IMR-90 (cell line): Measurements from ENCODE around the gene AP5B1. TPM values are rescaled to one million over a fixed set of nuclear protein-coding genes. Genes with fewer than 3 reads are reported as not detected.

Experiments
- ATAC-seq: fragments of 200-7000 bp; cut with Tn5 transposase; 2 replicates; pipeline ENCODE4 v1.9.1; 2020; ENCODE audit warnings: low read depth, mild to moderate bottlenecking, moderate library complexity
- BruUV-seq: library from RNA; stranded (reverse); fragments of 400-500 nt; replicated peaks from 2 replicates; lab custom pipeline; 2021; lab: Mats Ljungman, UMichigan
- CTCF ChIA-PET: fragments of 300-600 bp; formaldehyde crosslinking; extraction: SDS; loops from one replicate; lab custom pipeline; 2021; ENCODE audit warnings: antibody characterized with exemption; lab: Yijun Ruan, JAX
- POLR2A ChIA-PET: fragments of 300-600 bp; sonication (Branson Sonifier 250); formaldehyde crosslinking; loops from one replicate; lab custom pipeline; 2022; ENCODE audit warnings: antibody characterized with exemption; ENCODE audit not compliant: unreplicated experiment; lab: Charles Lee
- DNase-seq: peaks from one replicate; pipeline ENCODE4 v3.0.0; 2013
- H2AFZ ChIP-seq: replicated peaks from 2 replicates; pipeline ENCODE3; 2013; ENCODE audit warnings: low read length, mild to moderate bottlenecking; ENCODE audit not compliant: poor library complexity
- H2AK5ac ChIP-seq: 2 replicates; pipeline ENCODE4 v1.6.1; 2013; ENCODE audit warnings: low read depth, low read length, inconsistent platforms
- H2AK9ac ChIP-seq: replicated peaks from 2 replicates; pipeline ENCODE3; 2013; ENCODE audit warnings: mild to moderate bottlenecking, low read depth, low read length, moderate library complexity; ENCODE audit not compliant: poor library complexity
- H2BK120ac ChIP-seq: 2 replicates; pipeline ENCODE4 v1.6.1; 2013; ENCODE audit warnings: low read depth, low read length, inconsistent platforms
- H2BK15ac ChIP-seq: 3 replicates; pipeline ENCODE4 v1.6.1; 2013; ENCODE audit warnings: low read depth, low read length, inconsistent platforms
- H2BK20ac ChIP-seq: 2 replicates; pipeline ENCODE4 v1.6.1; 2013; ENCODE audit warnings: low read depth, mild to moderate bottlenecking, inconsistent platforms, low read length, moderate library complexity
- H2BK5ac ChIP-seq: 2 replicates; pipeline ENCODE4 v1.6.1; 2013; ENCODE audit warnings: mild to moderate bottlenecking, low read depth, low read length, inconsistent platforms; ENCODE audit not compliant: poor library complexity, severe bottlenecking
- H3K14ac ChIP-seq: replicated peaks from 2 replicates; pipeline ENCODE4 v1.6.1; 2013; ENCODE audit warnings: low read depth, low read length, inconsistent platforms
- H3K18ac ChIP-seq: 2 replicates; pipeline ENCODE4 v1.6.1; 2013; ENCODE audit warnings: low read depth, low read length, control low read depth
- H3K23ac ChIP-seq: 2 replicates; pipeline ENCODE4 v1.6.1; 2013; ENCODE audit warnings: low read depth, low read length, inconsistent platforms
- H3K27ac ChIP-seq: 2 replicates; pipeline ENCODE4 v1.5.1; 2013; ENCODE audit warnings: mild to moderate bottlenecking, control low read depth, low read length; ENCODE audit not compliant: insufficient read depth
- H3K27me3 ChIP-seq: 2 replicates; pipeline ENCODE4 v1.6.1; 2013; ENCODE audit warnings: low read length; ENCODE audit not compliant: control insufficient read depth, insufficient read depth
- H3K36me3 ChIP-seq: 2 replicates; pipeline ENCODE4 v1.6.1; 2013; ENCODE audit warnings: low read length, mixed read lengths; ENCODE audit not compliant: control insufficient read depth, insufficient read depth
- H3K4ac ChIP-seq: 2 replicates; pipeline ENCODE4 v1.6.1; 2013; ENCODE audit warnings: low read depth, low read length, inconsistent platforms
- H3K4me1 ChIP-seq: 2 replicates; pipeline ENCODE4 v1.6.1; 2013; ENCODE audit warnings: low read length, mixed read lengths; ENCODE audit not compliant: control insufficient read depth, insufficient read depth
- H3K4me2 ChIP-seq: 2 replicates; pipeline ENCODE4 v1.6.1; 2013; ENCODE audit warnings: low read depth, mild to moderate bottlenecking, control low read depth, low read length, moderate library complexity
- H3K4me3 ChIP-seq: 2 replicates; pipeline ENCODE4 v1.5.1; 2013; ENCODE audit warnings: low read depth, mild to moderate bottlenecking, control low read depth, low read length, moderate library complexity; ENCODE audit not compliant: insufficient read depth
- H3K56ac ChIP-seq: 2 replicates; pipeline ENCODE4 v1.6.1; 2013; ENCODE audit warnings: low read length, inconsistent platforms; ENCODE audit not compliant: insufficient read depth; ENCODE audit errors: extremely low read depth
- H3K79me1 ChIP-seq, 2 experiments: 2 replicates each; pipeline ENCODE4 v1.6.1; 2013; ENCODE audit warnings: low read length in 2 of 2, inconsistent platforms in 1 of 2, low read depth in 1 of 2
- H3K9ac ChIP-seq: 2 replicates; pipeline ENCODE4 v1.6.1; 2013; ENCODE audit warnings: low read depth, low read length, control low read depth
- H3K9me1 ChIP-seq: 2 replicates; pipeline ENCODE4 v1.6.1; 2013; ENCODE audit warnings: low read length, inconsistent platforms; ENCODE audit not compliant: insufficient read depth
- H3K9me3 ChIP-seq: 2 replicates; pipeline ENCODE4 v1.6.1; 2013; ENCODE audit warnings: low read length; ENCODE audit not compliant: control insufficient read depth, insufficient read depth
- H4K20me1 ChIP-seq: 2 replicates; pipeline ENCODE4 v1.6.1; 2013; ENCODE audit warnings: low read length, inconsistent platforms; ENCODE audit not compliant: insufficient read depth
- H4K5ac ChIP-seq: 2 replicates; pipeline ENCODE4 v1.6.1; 2013; ENCODE audit warnings: mild to moderate bottlenecking, low read depth, low read length, control low read depth
- H4K8ac ChIP-seq, 2 experiments: 2 replicates each; pipeline ENCODE4 v1.6.1; 2013; ENCODE audit warnings: low read depth in 2 of 2, low read length in 2 of 2, control low read depth in 1 of 2, inconsistent platforms in 1 of 2
- H4K91ac ChIP-seq: 2 replicates; pipeline ENCODE4 v1.6.1; 2013; ENCODE audit warnings: low read depth, low read length, inconsistent platforms; ENCODE audit not compliant: insufficient read depth
- MAFK ChIP-seq: IDR thresholded peaks from 2 replicates; pipeline ENCODE4 v1.6.1; 2012; ENCODE audit warnings: low read depth, low read length, improper control_type of control experiment
- WGBS, 2 experiments: methylation state at CpG; one replicate each; pipeline versions ENCODE4 v1.1.5 to v1.1.7; 2013; ENCODE audit warnings: missing lambda C conversion rate in 2 of 2; ENCODE audit not compliant: insufficient read length in 1 of 2; ENCODE audit errors: extremely low coverage in 2 of 2; 5-methylcytosine and 5-hydroxymethylcytosine counted together
- dilution Hi-C: fragments of 300-500 bp; cut with HindIII; formaldehyde crosslinking; loops from one replicate; pipeline ENCODE4 v1.14.3; 2018; ENCODE audit warnings: low sequenced_read_pairs; ENCODE audit not compliant: unreplicated experiment
- in situ Hi-C: fragments of 300-500 bp; cut with MboI; formaldehyde crosslinking; loops from 3 replicates; pipeline ENCODE4 v1.14.3; 2019; ENCODE audit warnings: low sequenced_read_pairs, inconsistent platforms, mixed read lengths
- intact Hi-C: fragments of 100-400 bp; cut with micrococcal nuclease; formaldehyde crosslinking; loops from 2 replicates; pipeline ENCODE4 v1.10.0; 2022
- polyA plus RNA-seq, 3 experiments: library from polyadenylated mRNA; depleted of rRNA; stranded (reverse); fragments of >200 nt; gene quantifications; 2 replicates each; pipeline ENCODE4 v1.2.3, GENCODE V29; 2012; ENCODE audit warnings: low replicate concordance in 1 of 3
- total RNA-seq: library from RNA; depleted of rRNA; stranded (reverse); fragments of >200 nt; gene quantifications from 2 replicates; pipeline ENCODE4 v1.2.3, GENCODE V29; 2012
- TF ChIP-seq, protein P1 (sequence below): fragments of 150-350 bp; IDR thresholded peaks from 2 replicates; pipeline ENCODE4 v1.6.1; 2016; ENCODE audit warnings: low read depth, mild to moderate bottlenecking, low read length, moderate library complexity, borderline replicate concordance
- TF ChIP-seq, protein P2 (sequence below): conservative IDR thresholded peaks from 2 replicates; pipeline ENCODE4 v1.5.1; 2012; ENCODE audit warnings: mild to moderate bottlenecking, low read depth, low read length, improper control_type of control experiment

AP5B1 gene
- total and polyA plus RNA-seq, 2 of the 4 experiments (the other 2 are of a cell fraction): 2.5 to 5.0 TPM

DNA sequence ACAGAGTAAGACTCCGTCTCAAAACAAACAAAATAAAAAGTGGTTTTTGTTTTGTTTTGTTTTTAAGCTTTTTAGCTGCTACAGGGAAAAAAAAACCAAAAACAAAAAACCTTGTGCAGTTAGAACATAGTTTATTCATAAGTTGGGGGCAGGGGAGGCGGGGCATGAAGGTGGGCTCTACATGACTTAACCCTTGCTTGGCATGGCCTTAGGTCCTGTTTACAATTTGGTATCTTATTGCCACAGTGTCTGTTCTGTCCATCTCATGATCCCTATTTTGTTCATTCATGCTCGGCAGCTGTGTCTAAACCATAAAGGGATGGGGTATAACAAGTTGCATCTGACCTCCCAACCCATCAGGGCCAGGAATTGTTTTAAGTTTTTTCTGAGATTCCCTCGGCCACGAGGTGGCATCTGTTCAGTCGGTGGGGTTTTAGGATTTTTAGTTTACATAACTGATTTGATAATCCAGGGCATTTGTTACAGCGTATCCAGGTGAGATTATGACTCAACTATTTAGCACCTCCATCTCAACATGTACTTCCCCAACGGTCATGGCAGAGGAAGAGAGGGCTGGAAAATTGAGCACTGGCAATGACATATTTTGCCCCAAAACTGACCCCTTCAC, 6.9 kb downstream of the AP5B1 start:
- BruUV-seq: no TSS peak
- peaks cover 17% of the 10 kb centered on the region; the same call in 1 of the 2 replicates for H3K36me3 ChIP-seq
- H3K4ac ChIP-seq: no peak overlapping the region
- no peak overlapping the region for H3K27ac ChIP-seq
- H2AFZ ChIP-seq: no peak overlapping the region
- no peak for ATAC-seq
- no peaks in the 10 kb centered on the region for H3K4me1 ChIP-seq
- DNase-seq: no peak
- WGBS, 2 experiments: no CpG with 5 or more reads among the region's 8 CpGs
- no peak overlapping the region for H4K8ac ChIP-seq
- no peak overlapping the region for H4K91ac ChIP-seq
- dilution Hi-C loops (no loop called here), in situ Hi-C loops (no loop called here), intact Hi-C loops (no loop called here)
- POLR2A ChIA-PET: no interaction called here
- no peaks in the 10 kb centered on the region for H3K9me3 ChIP-seq
- no peak overlapping the region for H2BK15ac ChIP-seq
- TF ChIP-seq MAFK: no peak
- TF ChIP-seq, protein P1, sequence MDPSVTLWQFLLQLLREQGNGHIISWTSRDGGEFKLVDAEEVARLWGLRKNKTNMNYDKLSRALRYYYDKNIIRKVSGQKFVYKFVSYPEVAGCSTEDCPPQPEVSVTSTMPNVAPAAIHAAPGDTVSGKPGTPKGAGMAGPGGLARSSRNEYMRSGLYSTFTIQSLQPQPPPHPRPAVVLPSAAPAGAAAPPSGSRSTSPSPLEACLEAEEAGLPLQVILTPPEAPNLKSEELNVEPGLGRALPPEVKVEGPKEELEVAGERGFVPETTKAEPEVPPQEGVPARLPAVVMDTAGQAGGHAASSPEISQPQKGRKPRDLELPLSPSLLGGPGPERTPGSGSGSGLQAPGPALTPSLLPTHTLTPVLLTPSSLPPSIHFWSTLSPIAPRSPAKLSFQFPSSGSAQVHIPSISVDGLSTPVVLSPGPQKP: no peak
- TF ChIP-seq, protein P2, sequence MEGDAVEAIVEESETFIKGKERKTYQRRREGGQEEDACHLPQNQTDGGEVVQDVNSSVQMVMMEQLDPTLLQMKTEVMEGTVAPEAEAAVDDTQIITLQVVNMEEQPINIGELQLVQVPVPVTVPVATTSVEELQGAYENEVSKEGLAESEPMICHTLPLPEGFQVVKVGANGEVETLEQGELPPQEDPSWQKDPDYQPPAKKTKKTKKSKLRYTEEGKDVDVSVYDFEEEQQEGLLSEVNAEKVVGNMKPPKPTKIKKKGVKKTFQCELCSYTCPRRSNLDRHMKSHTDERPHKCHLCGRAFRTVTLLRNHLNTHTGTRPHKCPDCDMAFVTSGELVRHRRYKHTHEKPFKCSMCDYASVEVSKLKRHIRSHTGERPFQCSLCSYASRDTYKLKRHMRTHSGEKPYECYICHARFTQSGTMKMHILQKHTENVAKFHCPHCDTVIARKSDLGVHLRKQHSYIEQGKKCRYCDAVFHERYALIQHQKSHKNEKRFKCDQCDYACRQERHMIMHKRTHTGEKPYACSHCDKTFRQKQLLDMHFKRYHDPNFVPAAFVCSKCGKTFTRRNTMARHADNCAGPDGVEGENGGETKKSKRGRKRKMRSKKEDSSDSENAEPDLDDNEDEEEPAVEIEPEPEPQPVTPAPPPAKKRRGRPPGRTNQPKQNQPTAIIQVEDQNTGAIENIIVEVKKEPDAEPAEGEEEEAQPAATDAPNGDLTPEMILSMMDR: 0 out of 2 replicates have a peak, but pooled peaks have one; percentile 6
- no peak overlapping the region for H2BK5ac ChIP-seq
- peaks cover 21% of the 10 kb centered on the region for H4K20me1 ChIP-seq
- no peak overlapping the region for H4K5ac ChIP-seq
- no peak overlapping the region for H3K14ac ChIP-seq
- no peak overlapping the region for H3K4me2 ChIP-seq
- CTCF ChIA-PET: no interaction called here
- peaks cover 3% of the 10 kb centered on the region for H3K9me1 ChIP-seq
- no peak overlapping the region for H3K23ac ChIP-seq
- no peak overlapping the region for H3K18ac ChIP-seq
- no peak overlapping the region for H2BK120ac ChIP-seq
- peaks cover 23 to 53% of the 10 kb centered on the region in 2 experiments for H3K79me1 ChIP-seq
- no peak overlapping the region for H2BK20ac ChIP-seq
- no peaks in the 10 kb centered on the region for H3K27me3 ChIP-seq
- no peak overlapping the region for H3K56ac ChIP-seq
- H3K9ac ChIP-seq: no peak overlapping the region
- H2AK9ac ChIP-seq: no peak overlapping the region
- no peak overlapping the region for H2AK5ac ChIP-seq
- no peak overlapping the region for H3K4me3 ChIP-seq
